Stimulated activated CD4-positive, alpha-beta T cell treated with anti-CD3 and anti-CD28 coated beads, Interleukin-4, amount 100 ng/mL, for 24 hours (primary cell): ENCODE data around the gene MLPH.
A peak's percentile ranks its signal among the peaks of the same experiment; 100 is the strongest.
"Not testable (repeated sequence)": the region's sequence is repeated elsewhere in the genome, so short reads cannot be mapped to it uniquely, and the experiment has no call there.

ENCODE experiments used
- DNase-seq: peaks from one replicate; pipeline ENCODE4 v3.0.0-alpha.2; 2020

MLPH gene

GRCh38 chr2:237592425-237592980 is 105.5 kb downstream of the MLPH start:
- no peak for DNase-seq

GRCh38 chr2:237593036-237593435 is 106.0 kb downstream of the MLPH start:
- no peak for DNase-seq

- no peak for DNase-seq
Observed at GRCh38 chr2:237593596-237594320, 106.7 kb downstream of the MLPH start.

- DNase-seq: no peak
Observed at GRCh38 chr2:237594514-237594871, 107.4 kb downstream of the MLPH start.

- DNase-seq: not testable (repeated sequence)
Observed at GRCh38 chr2:237595829-237596519, 108.9 kb downstream of the MLPH start.

GRCh38 chr2:237596520-237597195 is 109.6 kb downstream of the MLPH start:
- no peak for DNase-seq

- DNase-seq: no peak
Observed at GRCh38 chr2:237597196-237598145, 110.4 kb downstream of the MLPH start.

GRCh38 chr2:237598468-237599208 is 111.6 kb downstream of the MLPH start:
- no peak for DNase-seq

GRCh38 chr2:237599465-237600110 is 112.5 kb downstream of the MLPH start:
- no peak for DNase-seq

- no peak for DNase-seq
Observed at GRCh38 chr2:237600205-237600846, 113.3 kb downstream of the MLPH start.

GRCh38 chr2:237601453-237602116 is 114.5 kb downstream of the MLPH start:
- DNase-seq: no peak

GRCh38 chr2:237602409-237602808 is 115.4 kb downstream of the MLPH start:
- no peak for DNase-seq

GRCh38 chr2:237603049-237603717 is 116.1 kb downstream of the MLPH start:
- no peak for DNase-seq

- peak; percentile 48 for DNase-seq
Observed at GRCh38 chr2:237603718-237604362, 116.8 kb downstream of the MLPH start.

- no peak for DNase-seq
Observed at GRCh38 chr2:237604391-237604790, 117.3 kb downstream of the MLPH start.
